ENCODE measurements around the gene PARD3B. TPM values are rescaled to one million over a fixed set of nuclear protein-coding genes. Genes with fewer than 3 reads are reported as not detected.

Gene PARD3B
- total and polyA plus RNA-seq, 2 donors from 2014 or later: 5.3 to 29.6 TPM

DNA sequence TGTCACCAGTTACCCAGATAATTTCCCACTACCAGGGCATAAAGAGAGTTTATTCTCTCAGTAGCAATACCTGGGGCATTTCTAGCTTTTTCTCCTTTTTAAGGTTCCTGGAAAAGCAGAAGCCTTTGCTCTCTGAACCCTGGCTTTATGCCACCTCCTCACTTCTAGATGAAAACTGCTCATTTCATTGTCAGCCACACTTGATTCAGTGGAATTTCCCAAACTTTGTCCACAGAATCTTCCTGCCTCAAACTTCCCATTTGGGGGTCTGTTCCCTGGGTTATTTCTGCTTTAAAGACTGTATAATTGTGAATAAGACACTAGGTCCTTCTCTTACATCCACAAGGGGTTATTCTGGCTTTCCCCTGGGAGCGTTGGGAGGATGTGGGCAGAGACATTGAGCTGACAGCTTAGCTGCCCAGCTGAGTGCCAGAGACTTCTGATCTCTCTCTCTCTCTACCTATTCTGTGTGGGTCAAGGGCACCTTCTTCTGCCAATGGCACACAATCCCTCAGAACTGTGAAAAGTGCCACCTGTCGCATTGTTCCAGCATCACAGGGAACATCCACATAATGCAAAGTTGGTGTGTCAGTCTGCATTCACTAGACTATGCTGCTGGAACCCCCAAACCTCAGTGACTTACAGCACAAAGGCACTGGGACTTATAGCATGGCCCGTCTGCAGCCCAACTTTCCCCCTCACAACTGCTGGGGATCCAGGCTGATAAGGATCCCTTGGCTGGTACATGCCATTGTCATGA, 1117.1 kb downstream of the PARD3B start:
- TF ChIP-seq, protein P1, sequence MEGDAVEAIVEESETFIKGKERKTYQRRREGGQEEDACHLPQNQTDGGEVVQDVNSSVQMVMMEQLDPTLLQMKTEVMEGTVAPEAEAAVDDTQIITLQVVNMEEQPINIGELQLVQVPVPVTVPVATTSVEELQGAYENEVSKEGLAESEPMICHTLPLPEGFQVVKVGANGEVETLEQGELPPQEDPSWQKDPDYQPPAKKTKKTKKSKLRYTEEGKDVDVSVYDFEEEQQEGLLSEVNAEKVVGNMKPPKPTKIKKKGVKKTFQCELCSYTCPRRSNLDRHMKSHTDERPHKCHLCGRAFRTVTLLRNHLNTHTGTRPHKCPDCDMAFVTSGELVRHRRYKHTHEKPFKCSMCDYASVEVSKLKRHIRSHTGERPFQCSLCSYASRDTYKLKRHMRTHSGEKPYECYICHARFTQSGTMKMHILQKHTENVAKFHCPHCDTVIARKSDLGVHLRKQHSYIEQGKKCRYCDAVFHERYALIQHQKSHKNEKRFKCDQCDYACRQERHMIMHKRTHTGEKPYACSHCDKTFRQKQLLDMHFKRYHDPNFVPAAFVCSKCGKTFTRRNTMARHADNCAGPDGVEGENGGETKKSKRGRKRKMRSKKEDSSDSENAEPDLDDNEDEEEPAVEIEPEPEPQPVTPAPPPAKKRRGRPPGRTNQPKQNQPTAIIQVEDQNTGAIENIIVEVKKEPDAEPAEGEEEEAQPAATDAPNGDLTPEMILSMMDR (IDR thresholded peaks at IDR 0.05; ENCODE audit: borderline replicate concordance, extremely low read depth, insufficient read depth): no peak
- intact Hi-C loops (cut with DNase I): no loop called here
- Histone ChIP-seq H3K4me1 (ENCODE audit: control insufficient read depth in 2 of 3, insufficient read depth in 2 of 3, low read depth in 1 of 3, low read length in 3 of 3) (no peaks in the 10 kb centered on the region), H3K27me3 (ENCODE audit: control insufficient read depth, insufficient read depth, low read length) (no peaks in the 10 kb centered on the region), H3K9me3 (ENCODE audit: control insufficient read depth in 2 of 3, insufficient read depth in 1 of 3, low read length in 3 of 3) (no peaks in the 10 kb centered on the region), H3K27ac (ENCODE audit: low read depth in 2 of 2, low read length in 2 of 2) (no peak overlapping the region), H3K36me3 (ENCODE audit: control insufficient read depth in 2 of 3, insufficient read depth in 3 of 3, low read length in 3 of 3) (no peaks in the 10 kb centered on the region), H3K4me3 (ENCODE audit: low read length in 3 of 3) (no peak overlapping the region), H3K9ac (ENCODE audit: low read length in 3 of 3) (no peak overlapping the region)
- DNase-seq: no peak
- FAIRE-seq: no peak

DNA sequence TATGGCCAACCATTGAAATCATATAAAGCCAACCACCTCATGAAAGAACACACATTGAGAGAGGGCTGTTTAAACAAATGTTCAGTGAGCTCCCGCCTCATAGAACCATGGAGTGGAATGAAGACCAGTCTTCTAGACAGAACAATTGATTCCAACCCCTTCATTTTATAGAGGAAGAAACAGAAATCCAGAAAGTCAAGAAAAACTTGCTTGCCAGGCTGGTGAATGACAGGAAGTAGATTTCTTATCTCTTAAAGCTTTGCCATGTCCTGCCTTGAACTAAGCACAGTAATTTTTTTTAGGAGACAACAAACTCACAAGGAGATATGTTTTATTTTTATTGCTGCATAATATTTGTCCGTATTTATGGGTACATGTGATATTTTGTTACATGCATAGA, 1120.5 kb downstream of the PARD3B start:
- no peak for FAIRE-seq
- H3K36me3 ChIP-seq (ENCODE audit: control insufficient read depth in 2 of 3, insufficient read depth in 3 of 3, low read length in 3 of 3): no peaks in the 10 kb centered on the region

More for the DNA sequence above, 1120.5 kb downstream of the PARD3B start:
- DNase-seq: no peak
- Histone ChIP-seq H3K27me3 (ENCODE audit: control insufficient read depth, insufficient read depth, low read length) (no peaks in the 10 kb centered on the region), H3K4me3 (ENCODE audit: low read length in 3 of 3) (no peak overlapping the region), H3K4me1 (ENCODE audit: control insufficient read depth in 2 of 3, insufficient read depth in 2 of 3, low read depth in 1 of 3, low read length in 3 of 3) (no peaks in the 10 kb centered on the region), H3K9ac (ENCODE audit: low read length in 3 of 3) (no peak overlapping the region), H3K27ac (ENCODE audit: low read depth in 2 of 2, low read length in 2 of 2) (no peak overlapping the region), H3K9me3 (ENCODE audit: control insufficient read depth in 2 of 3, insufficient read depth in 1 of 3, low read length in 3 of 3) (no peaks in the 10 kb centered on the region)
- TF ChIP-seq, protein P1 (IDR thresholded peaks at IDR 0.05; ENCODE audit: borderline replicate concordance, extremely low read depth, insufficient read depth): no peak
- intact Hi-C loops (cut with DNase I): no loop called here
